Measurements from ENCODE around the gene HHIPL1. TPM values are rescaled to one million over a fixed set of nuclear protein-coding genes. Genes with fewer than 3 reads are reported as not detected.

The HHIPL1 gene
- polyA plus RNA-seq, 2 of the 4 experiments (the other 2 are of a cell fraction), result 0.19 to 0.23 TPM

GRCh38 chr14:99707420-99707819 is 62.5 kb downstream of the HHIPL1 start:
- no peak overlapping the region for H3K4me3 ChIP-seq
- TF ChIP-seq FOSB (CRISPR knock-in tag; IDR thresholded peaks at IDR 0.05) (no peak), RCOR1 (IDR thresholded peaks at IDR 0.05; ENCODE audit: low read depth, low read length) (no peak), POLR2AphosphoS2 (conservative IDR thresholded peaks at IDR 0.05; ENCODE audit: low read length) (no peak)
- POLR2A ChIA-PET, result no interaction called here
- CTCF ChIA-PET, result interaction anchor here (0.9 to 3.1 kb wide), 2 partner anchors 23 to 42 kb away, joined by 3 to 17 read pairs; no protein-coding TSS in a partner anchor
- H3K27ac ChIP-seq, result no peak overlapping the region
- no peak for FAIRE-seq
- DNase-seq (ENCODE audit: low read depth in 1 of 2, low spot score in 1 of 2), result no peak
- peaks cover 34% of the 10 kb centered on the region for H3K9me3 ChIP-seq
- no peak overlapping the region for H3K4me2 ChIP-seq
- H3K4me1 ChIP-seq, result no peaks in the 10 kb centered on the region
- ATAC-seq, result no peak
- WGBS (ENCODE audit: missing lambda C conversion rate), result 94% methylated on average over 2 of the region's 2 CpGs

GRCh38 chr14:99707921-99708320 is 63.0 kb downstream of the HHIPL1 start:
- Histone ChIP-seq H3K4me3 (no peak overlapping the region), H3K9me3 (peaks cover 34% of the 10 kb centered on the region), H3K27ac (no peak overlapping the region), H3K4me1 (no peaks in the 10 kb centered on the region), H3K4me2 (no peak overlapping the region)
- FAIRE-seq (no peak), DNase-seq (ENCODE audit: low read depth in 1 of 2, low spot score in 1 of 2) (no peak), ATAC-seq (no peak)
- POLR2A ChIA-PET, result no interaction called here
- no peak for TF ChIP-seq SMC3 (IDR thresholded peaks at IDR 0.05)
- no peak for TF ChIP-seq GATA3 (IDR thresholded peaks at IDR 0.05; ENCODE audit: borderline replicate concordance)
- TF ChIP-seq HEYL (CRISPR knock-in tag; IDR thresholded peaks at IDR 0.05), result no peak
- no peak for TF ChIP-seq RFX5 (IDR thresholded peaks at IDR 0.05)
- no peak for TF ChIP-seq FOSL2 (IDR thresholded peaks at IDR 0.05)
- no peak for TF ChIP-seq FOSL2 (CRISPR knock-in tag; IDR thresholded peaks at IDR 0.05)
- TF ChIP-seq, protein P1, sequence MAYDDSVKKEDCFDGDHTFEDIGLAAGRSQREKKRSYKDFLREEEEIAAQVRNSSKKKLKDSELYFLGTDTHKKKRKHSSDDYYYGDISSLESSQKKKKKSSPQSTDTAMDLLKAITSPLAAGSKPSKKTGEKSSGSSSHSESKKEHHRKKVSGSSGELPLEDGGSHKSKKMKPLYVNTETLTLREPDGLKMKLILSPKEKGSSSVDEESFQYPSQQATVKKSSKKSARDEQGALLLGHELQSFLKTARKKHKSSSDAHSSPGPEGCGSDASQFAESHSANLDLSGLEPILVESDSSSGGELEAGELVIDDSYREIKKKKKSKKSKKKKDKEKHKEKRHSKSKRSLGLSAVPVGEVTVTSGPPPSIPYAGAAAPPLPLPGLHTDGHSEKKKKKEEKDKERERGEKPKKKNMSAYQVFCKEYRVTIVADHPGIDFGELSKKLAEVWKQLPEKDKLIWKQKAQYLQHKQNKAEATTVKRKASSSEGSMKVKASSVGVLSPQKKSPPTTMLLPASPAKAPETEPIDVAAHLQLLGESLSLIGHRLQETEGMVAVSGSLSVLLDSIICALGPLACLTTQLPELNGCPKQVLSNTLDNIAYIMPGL (CRISPR knock-in tag; IDR thresholded peaks at IDR 0.05; ENCODE audit: borderline replicate concordance), result no peak
- TF ChIP-seq RCOR1 (IDR thresholded peaks at IDR 0.05; ENCODE audit: low read depth, low read length), result no peak
- WGBS (ENCODE audit: missing lambda C conversion rate), result 75% methylated on average over 2 of the region's 9 CpGs
- CTCF ChIA-PET, result interaction anchor here (3.1 kb wide), 1 partner anchor 22 kb away, joined by 17 read pairs; no protein-coding TSS in a partner anchor

DNA sequence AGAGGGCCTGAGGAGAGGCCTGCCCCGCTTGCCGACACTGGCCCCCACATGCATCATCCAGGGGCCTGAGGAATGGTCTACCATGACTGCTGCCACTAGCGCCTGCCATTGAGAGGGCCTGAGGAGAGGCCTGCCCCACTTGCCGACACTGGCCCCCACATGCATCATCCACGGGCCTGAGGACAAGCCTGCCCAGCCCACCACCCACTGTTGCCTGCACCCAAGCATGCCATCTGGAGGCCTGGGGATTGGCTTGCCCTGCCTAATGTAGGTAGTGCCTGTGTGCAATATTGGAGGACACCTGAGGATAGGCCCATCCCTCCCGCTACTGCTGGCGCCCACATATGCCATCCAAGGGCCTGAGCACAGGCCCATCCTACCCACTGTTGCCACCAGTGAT is 63.5 kb downstream of the HHIPL1 start:
- ChIA-PET POLR2A (no interaction called here), CTCF (no interaction called here)
- ATAC-seq (no peak), DNase-seq (ENCODE audit: low read depth in 1 of 2, low spot score in 1 of 2) (no peak), FAIRE-seq (no peak)
- Histone ChIP-seq H3K4me1 (no peaks in the 10 kb centered on the region), H3K4me3 (no peak overlapping the region), H3K4me2 (no peak overlapping the region), H3K27ac (no peak overlapping the region), H3K9me3 (peaks cover 29% of the 10 kb centered on the region)
- WGBS (ENCODE audit: missing lambda C conversion rate), result 72% methylated on average over 5 of the region's 7 CpGs
- TF ChIP-seq REST (IDR thresholded peaks at IDR 0.05), result no peak
- no peak for TF ChIP-seq MYC (IDR thresholded peaks at IDR 0.05; ENCODE audit: borderline replicate concordance, low read length)
- no peak for TF ChIP-seq PBX3 (IDR thresholded peaks at IDR 0.05)
- no peak for TF ChIP-seq HOXB13 (CRISPR knock-in tag; IDR thresholded peaks at IDR 0.05; ENCODE audit: low read depth)
- no peak for TF ChIP-seq RAD21 (conservative IDR thresholded peaks at IDR 0.05 in 1 of 2, IDR thresholded peaks at IDR 0.05 in 1 of 2)
- TF ChIP-seq ZFP36 (IDR thresholded peaks at IDR 0.05; ENCODE audit: borderline replicate concordance, partially characterized antibody), result no peak
- no peak for TF ChIP-seq FOXS1 (CRISPR knock-in tag; IDR thresholded peaks at IDR 0.05)
- no peak for TF ChIP-seq BHLHE40 (IDR thresholded peaks at IDR 0.05; ENCODE audit: low read depth, low read length)
- TF ChIP-seq ZC3H11A (IDR thresholded peaks at IDR 0.05), result no peak
- no peak for TF ChIP-seq MAX (IDR thresholded peaks at IDR 0.05)
- TF ChIP-seq ZNF302 (CRISPR knock-in tag; IDR thresholded peaks at IDR 0.05), result no peak
- TF ChIP-seq RNF2 (IDR thresholded peaks at IDR 0.05; ENCODE audit: borderline replicate concordance, low read depth), result no peak
- no peak for TF ChIP-seq KDM5A (IDR thresholded peaks at IDR 0.05)
- no peak for TF ChIP-seq HDAC2 (IDR thresholded peaks at IDR 0.05)
- TF ChIP-seq GATA3 (IDR thresholded peaks at IDR 0.05; ENCODE audit: borderline replicate concordance), result no peak
- no peak for TF ChIP-seq NR3C1 (IDR thresholded peaks at IDR 0.05)
- TF ChIP-seq, protein P2, sequence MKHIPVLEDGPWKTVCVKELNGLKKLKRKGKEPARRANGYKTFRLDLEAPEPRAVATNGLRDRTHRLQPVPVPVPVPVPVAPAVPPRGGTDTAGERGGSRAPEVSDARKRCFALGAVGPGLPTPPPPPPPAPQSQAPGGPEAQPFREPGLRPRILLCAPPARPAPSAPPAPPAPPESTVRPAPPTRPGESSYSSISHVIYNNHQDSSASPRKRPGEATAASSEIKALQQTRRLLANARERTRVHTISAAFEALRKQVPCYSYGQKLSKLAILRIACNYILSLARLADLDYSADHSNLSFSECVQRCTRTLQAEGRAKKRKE (CRISPR knock-in tag; IDR thresholded peaks at IDR 0.05; ENCODE audit: low read depth), result no peak
